ENCODE measurements around the gene ASIC3.

DNA sequence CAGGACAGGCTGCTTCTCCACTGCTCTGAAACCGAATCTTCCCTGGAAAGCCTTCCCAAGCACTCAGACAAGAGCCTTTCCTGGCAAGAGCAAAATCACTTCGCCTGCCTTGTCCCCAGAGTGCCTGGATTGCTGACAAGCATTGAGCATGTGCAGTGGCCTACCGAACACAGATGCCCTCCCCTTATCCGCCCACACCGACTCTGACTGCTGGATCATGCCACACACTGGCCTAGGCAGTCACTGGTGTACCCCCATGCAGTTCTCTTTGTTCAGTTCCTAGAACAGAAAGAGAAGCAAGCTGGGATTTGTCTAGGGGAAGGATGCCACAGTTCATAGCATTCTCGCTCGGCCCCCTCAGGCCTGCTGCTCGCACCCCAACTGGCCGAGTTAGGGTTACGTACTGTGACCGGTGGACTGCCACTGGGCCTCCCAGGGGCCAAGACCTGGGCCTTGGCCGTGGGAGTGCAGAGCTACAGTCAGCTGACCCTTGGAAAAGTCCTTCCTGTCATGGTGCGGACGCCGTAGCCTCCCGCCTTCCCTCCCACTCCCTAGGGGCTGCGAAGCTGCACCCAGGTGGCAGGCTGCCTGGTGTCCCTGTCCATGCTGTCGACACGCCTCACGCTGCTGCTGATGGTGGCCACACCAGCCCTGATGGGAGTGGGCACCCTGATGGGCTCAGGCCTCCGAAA lies 13.2 kb upstream of the ASIC3 start:
- TF ChIP-seq POLR2A (IDR thresholded peaks at IDR 0.05; ENCODE audit: control extremely low read depth in 1 of 2, low read depth in 2 of 2, low read length in 2 of 2) = no peak
- TF ChIP-seq TAF1 (IDR thresholded peaks at IDR 0.05; ENCODE audit: low read depth, low read length) = no peak
- TF ChIP-seq CTCF (IDR thresholded peaks at IDR 0.05; ENCODE audit: control extremely low read depth in 1 of 3, insufficient read depth in 1 of 3, low read depth in 1 of 3, low read length in 3 of 3) = no peak
- no peak for TF ChIP-seq YY1 (IDR thresholded peaks at IDR 0.05; ENCODE audit: low read depth, low read length)
